H1 (cell line): ENCODE measurements around the gene MAP1LC3A.

ENCODE experiments used
- EGR1 ChIP-seq: IDR thresholded peaks from 2 replicates; pipeline ENCODE4 v1.6.1; 2011; ENCODE audit warnings: low read depth, low read length, borderline replicate concordance
- EZH2 ChIP-seq: fragments of 200-600 bp; sonication (generic); IDR thresholded peaks from 2 replicates; pipeline ENCODE4 v1.7.1; 2012; ENCODE audit warnings: low read depth, mild to moderate bottlenecking, moderate library complexity, low read length, inconsistent platforms; ENCODE audit not compliant: severe bottlenecking
- NRF1 ChIP-seq: IDR thresholded peaks from 2 replicates; pipeline ENCODE4 v1.6.1; 2011; ENCODE audit warnings: mild to moderate bottlenecking, low read depth, low read length, improper control_type of control experiment
- POU5F1 ChIP-seq: IDR thresholded peaks from 2 replicates; pipeline ENCODE4 v1.6.1; 2011; ENCODE audit warnings: low read depth, mild to moderate bottlenecking, low read length, moderate library complexity
- TAF7 ChIP-seq: optimal IDR thresholded peaks from 2 replicates; pipeline ENCODE3; 2011; ENCODE audit warnings: low read depth, mild to moderate bottlenecking, inconsistent platforms, low read length, moderate library complexity, borderline replicate concordance
- TF ChIP-seq, protein P1 (sequence below), 3 experiments: IDR thresholded peaks; 1 replicate in 2 of 3; 2 replicates in 1 of 3; pipeline versions ENCODE4 v1.5.1 to v1.6.1; 2011; ENCODE audit warnings: low read length in 3 of 3, mild to moderate bottlenecking in 3 of 3, inconsistent platforms in 2 of 3, low read depth in 1 of 3, moderate library complexity in 1 of 3; ENCODE audit not compliant: insufficient read depth in 1 of 3; ENCODE audit errors: control extremely low read depth in 1 of 3

DNA sequence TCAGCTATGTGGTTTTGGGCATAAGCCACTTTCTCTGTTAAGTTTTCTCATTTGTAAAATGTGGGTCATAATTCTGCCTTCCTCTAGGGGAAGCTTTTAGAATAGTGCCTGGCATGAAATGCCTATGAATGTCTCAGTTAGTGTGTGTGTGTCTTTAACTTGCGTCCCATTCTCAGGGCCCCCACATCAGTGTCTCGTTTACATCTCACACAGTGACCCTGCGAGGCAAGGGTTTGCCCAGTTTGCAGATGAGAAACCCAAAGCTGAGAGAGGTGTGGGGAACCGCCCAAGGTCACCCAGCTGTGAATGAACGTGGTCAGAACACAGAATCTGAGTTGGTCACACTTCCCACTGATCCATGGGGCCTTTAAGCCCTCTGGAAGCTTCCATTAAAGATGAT, 28.2 kb upstream of the MAP1LC3A start:
- no peak for TF ChIP-seq NRF1
- TF ChIP-seq EZH2, result no peak
- no peak for TF ChIP-seq EGR1
- TF ChIP-seq TAF7, result no peak
- no peak for TF ChIP-seq POU5F1
- TF ChIP-seq, protein P1, sequence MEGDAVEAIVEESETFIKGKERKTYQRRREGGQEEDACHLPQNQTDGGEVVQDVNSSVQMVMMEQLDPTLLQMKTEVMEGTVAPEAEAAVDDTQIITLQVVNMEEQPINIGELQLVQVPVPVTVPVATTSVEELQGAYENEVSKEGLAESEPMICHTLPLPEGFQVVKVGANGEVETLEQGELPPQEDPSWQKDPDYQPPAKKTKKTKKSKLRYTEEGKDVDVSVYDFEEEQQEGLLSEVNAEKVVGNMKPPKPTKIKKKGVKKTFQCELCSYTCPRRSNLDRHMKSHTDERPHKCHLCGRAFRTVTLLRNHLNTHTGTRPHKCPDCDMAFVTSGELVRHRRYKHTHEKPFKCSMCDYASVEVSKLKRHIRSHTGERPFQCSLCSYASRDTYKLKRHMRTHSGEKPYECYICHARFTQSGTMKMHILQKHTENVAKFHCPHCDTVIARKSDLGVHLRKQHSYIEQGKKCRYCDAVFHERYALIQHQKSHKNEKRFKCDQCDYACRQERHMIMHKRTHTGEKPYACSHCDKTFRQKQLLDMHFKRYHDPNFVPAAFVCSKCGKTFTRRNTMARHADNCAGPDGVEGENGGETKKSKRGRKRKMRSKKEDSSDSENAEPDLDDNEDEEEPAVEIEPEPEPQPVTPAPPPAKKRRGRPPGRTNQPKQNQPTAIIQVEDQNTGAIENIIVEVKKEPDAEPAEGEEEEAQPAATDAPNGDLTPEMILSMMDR (IDR thresholded peaks at IDR 0.05; ENCODE audit: control extremely low read depth in 1 of 3, insufficient read depth in 1 of 3, low read depth in 1 of 3, low read length in 3 of 3), result no peak
